ENCODE data around the gene DDAH2. TPM values are rescaled to one million over a fixed set of nuclear protein-coding genes. Genes with fewer than 3 reads are reported as not detected.

Gene DDAH2, protein sequence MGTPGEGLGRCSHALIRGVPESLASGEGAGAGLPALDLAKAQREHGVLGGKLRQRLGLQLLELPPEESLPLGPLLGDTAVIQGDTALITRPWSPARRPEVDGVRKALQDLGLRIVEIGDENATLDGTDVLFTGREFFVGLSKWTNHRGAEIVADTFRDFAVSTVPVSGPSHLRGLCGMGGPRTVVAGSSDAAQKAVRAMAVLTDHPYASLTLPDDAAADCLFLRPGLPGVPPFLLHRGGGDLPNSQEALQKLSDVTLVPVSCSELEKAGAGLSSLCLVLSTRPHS
- total RNA-seq (2014; rRNA removed; shearing (Covaris generic)): 76.6 and 93.3 TPM in 2 replicates
- polyA plus RNA-seq (2016; fragmentation: Nextera tagmentation; extraction: Ambion mirVana): 77.7 and 90.2 TPM in 2 replicates

DNA sequence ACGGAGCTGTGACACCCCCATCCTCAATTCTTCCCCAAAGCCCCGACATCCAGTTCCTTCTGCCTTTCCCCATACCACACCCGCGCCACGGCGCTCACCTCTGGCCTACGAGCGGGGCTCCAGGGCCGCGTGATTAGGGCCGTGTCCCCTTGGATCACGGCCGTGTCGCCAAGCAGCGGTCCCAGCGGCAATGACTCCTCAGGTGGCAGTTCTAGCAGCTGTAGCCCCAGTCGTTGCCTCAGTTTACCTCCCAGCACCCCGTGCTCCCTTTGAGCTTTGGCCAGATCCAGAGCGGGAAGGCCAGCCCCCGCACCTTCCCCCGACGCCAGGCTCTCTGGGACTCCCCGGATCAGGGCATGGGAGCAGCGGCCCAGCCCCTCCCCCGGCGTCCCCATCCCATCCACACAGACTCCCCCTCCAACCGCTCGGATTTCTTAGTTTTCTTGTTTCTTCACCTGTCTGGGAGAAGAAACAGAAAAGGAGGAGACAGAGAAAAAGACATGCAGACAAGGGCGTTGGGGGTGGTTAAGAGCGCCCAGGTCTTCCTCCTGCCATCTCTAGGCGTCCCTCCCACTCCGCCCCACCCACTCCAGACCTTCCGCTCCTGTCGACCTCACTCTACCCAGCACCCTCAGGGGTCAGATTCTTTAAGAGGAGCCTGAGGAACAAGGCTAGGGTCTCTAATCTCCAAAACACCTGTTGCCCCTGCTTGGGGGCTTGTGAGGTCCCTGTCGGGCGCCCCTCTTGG, at the start of gene DDAH2:
DDAH2 (minus strand) TSS at position 533 of the 748 bp plus-strand sequence; CDS start at position 395, 138 bp downstream.
- in situ Hi-C loops (cut with MboI): no loop called here
- H3K4me1 ChIP-seq (ENCODE audit: insufficient read depth): peaks cover 13% of the 10 kb centered on the region; the same call in 1 of the 2 replicates
- peak within 1 kb of the TSS; percentile 70 for H2AFZ ChIP-seq
- H3K27me3 ChIP-seq (replicated peaks; ENCODE audit: insufficient read depth): no peaks in the 10 kb centered on the region
- peak within 1 kb of the TSS; percentile 81 for H3K9ac ChIP-seq
- H3K27ac ChIP-seq: peak within 1 kb of the TSS; percentile 78
- no peaks in the 10 kb centered on the region for H4K20me1 ChIP-seq (ENCODE audit: insufficient read depth)
- no peak for DNase-seq
- no peaks in the 10 kb centered on the region for H3K9me2 ChIP-seq (ENCODE audit: insufficient read depth)
- no peak for TF ChIP-seq EZH2 (IDR thresholded peaks at IDR 0.05; ENCODE audit: insufficient read depth, poor library complexity, severe bottlenecking)
- TF ChIP-seq EZH2phosphoT487 (IDR thresholded peaks at IDR 0.05; ENCODE audit: insufficient read depth, low read depth): no peak
- WGBS, 2 experiments (ENCODE audit: low coverage in 1 of 2, low lambda C conversion rate in 2 of 2, missing lambda C conversion rate in 2 of 2): 4% methylated on average over 34 to 36 of the region's 36 CpGs
- H3K4me3 ChIP-seq: peak within 1 kb of the TSS; percentile 75
- H3K4me2 ChIP-seq (ENCODE audit: unreplicated experiment): peak within 1 kb of the TSS; percentile 87
- H3F3A ChIP-seq (ENCODE audit: insufficient read depth): peaks cover 32% of the 10 kb centered on the region
- H3K79me2 ChIP-seq (ENCODE audit: insufficient read depth): peaks cover 21% of the 10 kb centered on the region
- peaks cover 44% of the 10 kb centered on the region for H3K36me3 ChIP-seq (ENCODE audit: low read depth)
- H3K9me3 ChIP-seq (ENCODE audit: low read depth): no peaks in the 10 kb centered on the region

DNA sequence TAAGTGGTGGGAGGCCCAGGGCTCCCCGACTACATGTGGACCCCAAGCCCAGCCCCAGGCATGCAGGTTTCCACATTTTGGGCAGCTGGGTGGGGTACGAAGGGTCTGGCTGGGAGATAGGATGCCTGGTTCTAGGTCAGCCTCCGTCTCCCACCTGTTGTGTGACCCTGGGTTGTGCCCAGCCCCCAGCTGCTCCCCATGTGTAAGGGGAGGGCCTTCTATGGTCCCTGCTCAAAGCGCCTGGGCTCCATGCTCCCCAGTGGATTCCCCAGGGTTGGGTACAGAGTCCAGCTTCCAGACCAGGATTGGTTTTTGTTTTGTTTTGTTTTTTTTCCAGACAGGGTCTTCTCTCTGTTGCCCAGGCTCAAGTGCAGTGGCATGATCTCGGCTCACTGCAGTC, 49.1 kb upstream of the DDAH2 start:
- H2AFZ ChIP-seq: no peak overlapping the region

GRCh38 chr6:31777667-31778050, 48.6 kb upstream of the DDAH2 start:
- Histone ChIP-seq H3K27me3 (replicated peaks; ENCODE audit: insufficient read depth) (no peaks in the 10 kb centered on the region), H3K79me2 (ENCODE audit: insufficient read depth) (no peaks in the 10 kb centered on the region), H3K9ac (no peak overlapping the region), H3K27ac (peak overlapping the region; percentile 39), H3K4me3 (no peak overlapping the region), H3F3A (ENCODE audit: insufficient read depth) (peaks cover 7% of the 10 kb centered on the region; the same call in 1 of the 2 replicates), H3K9me2 (ENCODE audit: insufficient read depth) (no peaks in the 10 kb centered on the region), H4K20me1 (ENCODE audit: insufficient read depth) (no peaks in the 10 kb centered on the region), H3K4me1 (ENCODE audit: insufficient read depth) (peaks cover 13% of the 10 kb centered on the region), H3K4me2 (ENCODE audit: unreplicated experiment) (no peak overlapping the region), H3K9me3 (ENCODE audit: low read depth) (no peaks in the 10 kb centered on the region), H2AFZ (no peak overlapping the region), H3K36me3 (ENCODE audit: low read depth) (no peaks in the 10 kb centered on the region)
- TF ChIP-seq EZH2 (IDR thresholded peaks at IDR 0.05; ENCODE audit: insufficient read depth, poor library complexity, severe bottlenecking): no peak
- in situ Hi-C loops (cut with MboI): no loop called here
- WGBS, 2 experiments (ENCODE audit: low coverage in 1 of 2, low lambda C conversion rate in 2 of 2, missing lambda C conversion rate in 2 of 2): 87 to 88% methylated on average over 4 to 5 of the region's 5 CpGs
- DNase-seq: no peak

More for the DNA sequence above, 49.1 kb upstream of the DDAH2 start:
- TF ChIP-seq EZH2 (IDR thresholded peaks at IDR 0.05; ENCODE audit: insufficient read depth, poor library complexity, severe bottlenecking) (no peak), EZH2phosphoT487 (IDR thresholded peaks at IDR 0.05; ENCODE audit: insufficient read depth, low read depth) (no peak)
- Histone ChIP-seq H3K27me3 (replicated peaks; ENCODE audit: insufficient read depth) (no peaks in the 10 kb centered on the region), H3K9ac (no peak overlapping the region), H3K9me3 (ENCODE audit: low read depth) (no peaks in the 10 kb centered on the region), H3K79me2 (ENCODE audit: insufficient read depth) (no peaks in the 10 kb centered on the region), H3F3A (ENCODE audit: insufficient read depth) (peaks cover 7% of the 10 kb centered on the region; the same call in 1 of the 2 replicates), H3K36me3 (ENCODE audit: low read depth) (no peaks in the 10 kb centered on the region), H3K27ac (no peak overlapping the region), H3K4me3 (no peak overlapping the region), H4K20me1 (ENCODE audit: insufficient read depth) (no peaks in the 10 kb centered on the region), H3K4me1 (ENCODE audit: insufficient read depth) (peaks cover 13% of the 10 kb centered on the region), H3K4me2 (ENCODE audit: unreplicated experiment) (no peak overlapping the region), H3K9me2 (ENCODE audit: insufficient read depth) (no peaks in the 10 kb centered on the region)
- in situ Hi-C loops (cut with MboI): no loop called here
- WGBS, 2 experiments (ENCODE audit: low coverage in 1 of 2, low lambda C conversion rate in 2 of 2, missing lambda C conversion rate in 2 of 2): 91 to 96% methylated on average over 5 of the region's 5 CpGs
- no peak for DNase-seq

GRCh38 chr6:31776989-31777666, 48.0 kb upstream of the DDAH2 start, which contains the start of gene VWA7:
VWA7 (minus strand) TSS chr6:31777328; CDS start chr6:31776779, 549 bp downstream.
- Histone ChIP-seq H3K9me2 (ENCODE audit: insufficient read depth) (no peaks in the 10 kb centered on the region), H3K4me3 (peak within 1 kb of the TSS; percentile 46), H3K9ac (peak within 1 kb of the TSS; percentile 49), H3K36me3 (ENCODE audit: low read depth) (no peaks in the 10 kb centered on the region), H3K9me3 (ENCODE audit: low read depth) (no peaks in the 10 kb centered on the region), H3K27ac (peak within 1 kb of the TSS; percentile 39), H3K27me3 (replicated peaks; ENCODE audit: insufficient read depth) (no peaks in the 10 kb centered on the region), H2AFZ (no peak within 1 kb of the TSS), H3K79me2 (ENCODE audit: insufficient read depth) (no peaks in the 10 kb centered on the region), H4K20me1 (ENCODE audit: insufficient read depth) (no peaks in the 10 kb centered on the region), H3K4me1 (ENCODE audit: insufficient read depth) (peaks cover 13% of the 10 kb centered on the region), H3F3A (ENCODE audit: insufficient read depth) (peaks cover 7% of the 10 kb centered on the region; the same call in 1 of the 2 replicates), H3K4me2 (ENCODE audit: unreplicated experiment) (peak within 1 kb of the TSS; percentile 58)
- in situ Hi-C loops (cut with MboI): no loop called here
- TF ChIP-seq EZH2 (IDR thresholded peaks at IDR 0.05; ENCODE audit: insufficient read depth, poor library complexity, severe bottlenecking) (no peak), EZH2phosphoT487 (IDR thresholded peaks at IDR 0.05; ENCODE audit: insufficient read depth, low read depth) (no peak)
- peak; percentile 89 for DNase-seq
- WGBS, 2 experiments (ENCODE audit: low coverage in 1 of 2, low lambda C conversion rate in 2 of 2, missing lambda C conversion rate in 2 of 2): 4 to 10% methylated on average over 11 to 14 of the region's 15 CpGs
